Epidermal melanocyte (primary cell): ENCODE results near the gene RELL1.
"Not testable (repeated sequence)": the region's sequence is repeated elsewhere in the genome, so short reads cannot be mapped to it uniquely, and the experiment has no call there.

Source experiments
- DNase-seq: peaks from one replicate; pipeline ENCODE4 v3.0.0; 2011; ENCODE audit warnings: low spot score; ENCODE audit not compliant: insufficient read length

Gene RELL1

GRCh38 chr4:37693030-37693429, 6.9 kb upstream of the RELL1 start:
- no peak for DNase-seq

GRCh38 chr4:37690976-37691375, 4.8 kb upstream of the RELL1 start:
- DNase-seq: no peak

- DNase-seq: no peak
Observed at GRCh38 chr4:37689353-37690095, 3.3 kb upstream of the RELL1 start.

DNA sequence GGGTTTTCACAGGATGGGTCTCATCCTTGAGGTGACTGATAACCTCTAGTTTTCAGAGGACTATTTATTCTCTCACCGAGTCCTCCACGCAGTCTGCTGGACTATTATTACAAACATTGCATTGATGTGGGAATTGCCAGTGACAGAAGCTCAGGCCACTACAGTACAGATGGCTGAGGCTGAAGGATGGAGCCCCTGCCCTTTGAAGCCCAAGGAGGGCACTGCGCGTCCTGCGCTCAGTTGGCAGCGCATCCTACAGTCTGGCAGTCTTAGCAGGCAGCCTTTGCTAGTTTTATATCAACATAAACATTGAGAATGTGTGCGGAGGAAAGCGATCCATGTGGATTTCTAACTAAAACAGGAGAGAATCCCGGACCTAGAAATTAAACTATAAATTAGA, 1.5 kb upstream of the RELL1 start:
- DNase-seq: no peak

DNA sequence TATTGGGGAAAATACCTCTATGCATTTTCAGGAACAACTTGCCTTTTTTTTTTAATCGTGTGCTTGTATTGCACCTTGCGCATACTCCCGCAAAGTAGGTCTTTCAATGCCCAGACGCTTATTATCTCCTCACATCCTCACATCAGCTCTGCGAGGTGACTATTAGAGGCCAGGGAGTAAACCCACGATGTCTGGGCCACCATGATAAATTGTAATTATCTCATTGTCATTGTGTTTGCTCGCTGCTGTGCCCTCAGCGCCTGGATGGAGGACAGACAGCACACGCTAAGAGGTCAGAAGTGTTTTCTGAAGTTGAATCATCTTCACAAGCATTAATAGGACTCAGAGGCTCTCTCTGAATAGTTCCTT, 1.0 kb upstream of the RELL1 start:
- no peak for DNase-seq

DNA sequence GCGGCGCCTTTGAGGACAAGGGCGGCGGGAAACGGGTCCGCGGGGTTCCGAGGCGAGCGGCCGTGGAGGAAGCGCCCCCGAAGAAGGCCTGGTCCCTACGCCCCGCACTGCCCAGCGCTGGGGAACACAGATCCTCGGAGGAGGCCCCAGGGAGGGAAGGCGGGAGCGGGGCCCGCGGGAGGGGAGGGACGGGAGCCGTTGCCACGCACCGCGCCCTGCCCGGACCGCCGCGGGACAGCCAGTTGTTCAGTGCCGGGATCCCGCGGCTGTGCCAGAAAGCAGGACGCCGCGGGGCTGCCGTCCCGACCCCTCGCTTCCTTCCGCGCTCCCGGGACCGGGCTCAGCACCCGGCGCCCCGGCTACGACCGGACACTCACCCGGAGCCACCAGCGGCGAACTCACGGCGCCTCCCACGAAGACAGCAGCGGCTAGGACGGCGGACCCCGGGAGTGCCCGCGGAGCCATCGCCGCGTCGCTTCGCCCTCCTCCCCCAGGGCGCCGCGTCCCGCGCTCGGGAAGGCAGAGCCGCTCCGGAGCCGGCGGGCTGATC, 278 bp downstream of the RELL1 start:
- no peak for DNase-seq

DNA sequence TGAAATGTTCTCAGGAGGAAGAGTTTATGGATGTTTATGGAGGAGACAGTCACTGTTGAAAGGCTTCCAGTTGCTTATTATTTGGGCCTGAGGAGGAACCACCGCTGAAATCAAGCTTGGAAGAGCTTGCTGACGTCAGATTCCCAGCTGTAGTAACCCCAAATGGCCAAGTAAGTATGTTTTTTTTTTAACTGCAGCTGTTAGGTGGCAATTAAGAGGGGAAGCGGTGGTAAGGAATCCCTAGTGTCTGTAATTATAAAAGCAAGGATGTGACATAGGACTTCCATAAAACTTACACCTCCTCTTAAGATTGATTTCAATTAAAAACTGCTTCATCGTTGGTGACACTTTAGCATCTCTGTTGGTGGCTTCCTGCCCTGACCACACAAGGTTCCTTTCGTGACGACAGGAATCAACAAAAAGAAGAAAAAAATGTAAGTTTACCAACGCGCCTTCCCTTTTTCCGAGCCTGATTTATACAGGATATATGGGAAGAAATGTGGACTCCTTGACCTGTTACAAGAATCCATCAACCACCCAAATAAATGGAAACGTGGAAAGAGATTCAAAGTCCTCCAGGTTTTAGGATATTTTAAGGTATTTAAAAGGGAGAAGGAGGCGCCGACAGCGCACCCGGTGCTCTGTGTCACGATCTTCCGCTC, 884 bp downstream of the RELL1 start:
- DNase-seq: no peak

DNA sequence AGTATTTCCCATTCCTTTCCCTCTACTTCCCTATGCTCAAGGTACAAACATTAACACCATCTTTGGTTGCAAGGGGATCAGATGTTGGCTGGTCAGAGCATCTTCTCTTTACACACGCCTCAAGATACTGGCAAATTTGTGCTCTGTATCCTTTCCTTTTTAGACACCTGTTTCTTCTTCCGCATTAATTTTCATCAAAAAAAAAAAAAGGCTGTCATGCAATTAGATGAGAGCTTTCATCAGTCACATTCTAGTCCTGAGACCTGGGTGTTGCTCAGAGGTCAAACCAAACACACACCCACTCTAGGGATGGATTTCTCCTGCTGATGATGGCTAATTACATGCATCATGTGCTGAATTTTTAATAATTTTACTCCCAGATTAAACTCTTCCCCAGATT, 2.0 kb downstream of the RELL1 start:
- no peak for DNase-seq

DNA sequence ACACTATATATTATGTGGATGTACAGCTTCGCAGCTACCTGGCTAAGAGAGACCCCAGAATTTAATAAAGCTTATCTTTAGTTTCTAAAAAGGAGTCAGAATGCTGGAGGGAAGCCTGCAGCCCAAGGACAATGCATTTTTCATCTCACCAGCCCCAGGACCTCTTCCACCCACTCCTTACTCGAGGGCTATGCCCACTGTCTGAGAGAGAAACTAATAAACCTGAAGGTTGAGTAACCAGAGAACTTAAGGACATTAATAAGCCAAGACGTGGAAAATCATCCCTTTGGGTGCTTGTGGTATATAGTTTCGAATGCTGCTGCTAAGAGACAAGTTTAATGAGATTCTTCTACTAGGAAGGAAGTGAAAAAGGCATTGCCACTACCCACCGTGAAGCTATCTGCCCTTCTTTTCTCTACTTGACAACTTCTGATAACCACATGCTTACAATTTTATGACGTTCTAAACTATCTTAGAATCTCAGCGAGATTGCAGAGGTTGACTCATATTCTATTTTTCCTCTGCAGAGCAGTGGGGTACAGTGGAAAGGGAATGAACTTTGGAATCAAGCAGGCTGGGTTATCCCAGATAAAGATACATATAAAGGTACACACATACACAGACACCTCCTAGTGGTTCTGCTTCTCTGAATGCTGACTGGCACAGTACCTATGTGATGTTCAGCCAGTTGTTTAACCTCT, 3.3 kb downstream of the RELL1 start:
- no peak for DNase-seq

- DNase-seq: no peak
Observed at GRCh38 chr4:37680089-37680488, 6.1 kb downstream of the RELL1 start.

DNA sequence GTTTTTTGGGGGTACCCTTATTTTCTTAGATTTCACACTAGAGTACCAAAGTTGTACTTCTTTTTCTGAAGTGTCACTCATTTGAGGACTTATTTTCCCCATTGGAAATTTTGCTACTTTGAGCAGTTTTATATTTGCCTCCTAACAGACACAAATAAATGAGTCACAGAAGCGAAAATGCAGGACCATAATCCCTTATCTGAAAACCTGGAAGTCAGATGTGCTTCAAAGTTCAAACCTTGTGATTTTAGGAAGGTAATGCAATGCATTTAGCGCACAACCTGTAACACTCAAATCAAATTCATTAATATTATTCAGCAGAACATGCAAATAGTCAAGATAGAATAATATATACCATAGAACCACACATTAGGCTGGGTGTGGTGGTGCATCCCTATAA, 6.9 kb downstream of the RELL1 start:
- no peak for DNase-seq

DNA sequence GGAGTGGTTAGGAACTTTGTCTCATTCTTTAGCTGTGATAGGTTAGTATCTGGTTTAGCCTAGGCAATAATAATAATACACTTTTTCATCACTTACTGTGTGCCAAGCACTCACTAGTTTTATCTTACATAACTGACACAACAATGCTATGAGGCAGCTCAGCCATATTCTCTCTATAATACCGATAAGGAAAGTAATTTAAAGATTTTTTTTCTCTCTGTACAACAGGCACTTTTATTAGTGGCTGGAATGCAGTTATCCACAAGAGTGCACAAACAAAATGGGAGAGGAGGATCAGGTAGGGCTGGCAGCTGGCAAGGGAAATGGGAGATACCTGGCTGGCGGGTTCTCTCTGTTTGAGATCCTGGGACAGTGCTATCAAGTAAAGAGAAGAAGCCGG, 7.6 kb downstream of the RELL1 start:
- DNase-seq: no peak

- no peak for DNase-seq
Observed at GRCh38 chr4:37675587-37676290, 10.4 kb downstream of the RELL1 start.

- DNase-seq: no peak
Observed at GRCh38 chr4:37674439-37674838, 11.7 kb downstream of the RELL1 start.

GRCh38 chr4:37673538-37674192, 12.5 kb downstream of the RELL1 start:
- no peak for DNase-seq

- DNase-seq: no peak
Observed at GRCh38 chr4:37671072-37671471, 15.1 kb downstream of the RELL1 start.

GRCh38 chr4:37670249-37670648, 15.9 kb downstream of the RELL1 start:
- DNase-seq: no peak

GRCh38 chr4:37669124-37669523, 17.1 kb downstream of the RELL1 start:
- not testable (repeated sequence) for DNase-seq

DNA sequence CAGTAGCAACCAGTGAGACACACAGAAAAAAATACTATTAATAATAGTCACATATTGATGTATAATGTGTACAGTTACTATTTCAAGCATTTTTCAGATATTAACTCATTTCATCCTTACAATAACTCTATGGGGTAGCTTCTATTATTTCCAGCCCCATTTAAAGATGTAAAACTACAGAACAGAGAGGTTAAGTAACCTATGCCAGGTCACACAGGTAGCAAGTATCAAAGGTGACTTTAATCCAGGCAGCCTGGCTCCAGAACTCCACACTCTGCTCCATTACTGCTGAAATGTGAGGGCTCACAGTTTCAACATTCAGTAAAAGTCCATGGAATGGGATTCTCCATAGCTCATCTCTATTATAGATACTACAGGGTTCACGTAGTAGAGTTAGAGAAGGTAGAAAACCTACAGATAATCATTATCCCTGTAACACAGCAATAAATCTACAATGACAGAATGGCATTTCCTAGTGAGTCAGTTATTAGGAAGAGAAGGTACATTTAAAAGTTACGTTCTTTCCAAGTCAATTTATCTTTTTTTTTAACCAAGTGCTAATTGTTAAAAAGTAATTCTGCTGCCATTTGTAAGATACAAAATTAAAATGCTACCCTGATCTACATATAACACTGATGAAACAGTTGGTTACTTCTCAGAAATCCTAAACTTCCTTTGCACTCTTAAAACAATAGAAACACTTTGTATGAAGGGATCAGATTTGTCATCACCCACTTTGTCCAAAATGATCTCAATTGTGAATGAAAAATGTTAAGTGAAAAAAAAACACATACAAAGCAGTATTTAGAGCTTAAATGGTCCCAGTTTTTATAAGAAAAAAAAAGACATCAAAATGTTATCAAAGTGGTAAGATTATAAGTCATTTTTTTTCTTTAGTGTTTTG, 18.7 kb downstream of the RELL1 start:
- DNase-seq: no peak

DNA sequence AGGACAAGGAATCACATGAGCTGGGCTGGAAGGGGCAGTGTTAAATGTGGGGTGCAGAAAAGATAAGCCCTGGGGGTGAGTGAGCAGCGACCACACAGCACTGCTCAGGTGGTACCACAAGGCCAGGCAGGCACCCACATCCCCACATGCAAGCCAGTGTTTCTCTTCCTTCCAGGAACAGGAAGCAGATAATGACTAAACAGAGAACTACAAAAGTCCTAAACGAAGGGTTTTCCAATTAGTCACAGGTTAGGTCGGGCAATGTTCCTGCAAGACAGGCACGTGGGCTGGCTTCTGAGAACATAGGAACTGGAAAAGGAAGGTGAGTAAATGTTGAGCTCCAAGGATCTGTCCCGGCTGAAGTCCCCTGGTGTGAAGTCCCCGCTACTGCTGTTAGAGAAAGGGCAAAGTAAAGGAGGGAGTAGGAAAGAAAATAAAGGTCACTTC, 19.5 kb downstream of the RELL1 start:
- DNase-seq: no peak
